HG02759 (cell line): ENCODE measurements around the gene SLC28A3.

Experiments
- ATAC-seq: cut with Tn5 transposase; IDR thresholded peaks from one replicate; pipeline ENCODE4 v1.9.1; 2021; ENCODE audit warnings: mild to moderate bottlenecking, moderate library complexity; ENCODE audit not compliant: unreplicated experiment

Gene SLC28A3

DNA sequence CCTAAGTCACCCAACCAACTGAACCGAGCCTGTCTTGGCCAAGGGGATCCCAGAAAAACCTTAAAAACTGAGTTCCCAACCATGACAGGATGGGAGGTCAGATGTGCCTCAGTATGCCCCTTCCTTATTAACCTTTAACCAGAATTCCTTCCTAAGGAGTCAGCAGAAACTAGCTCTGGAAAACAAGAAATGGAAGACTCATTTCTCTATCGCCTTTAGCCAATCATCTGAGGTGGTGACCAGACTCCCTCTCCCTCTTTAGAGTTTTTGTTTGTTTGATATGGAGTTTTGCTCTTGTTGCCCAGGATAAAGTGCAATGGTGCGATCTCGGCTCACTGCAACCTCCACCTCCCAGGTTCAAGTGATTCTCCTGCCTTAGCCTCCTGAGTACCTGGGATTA lies 37.5 kb downstream of the SLC28A3 start:
- no peak for ATAC-seq

DNA sequence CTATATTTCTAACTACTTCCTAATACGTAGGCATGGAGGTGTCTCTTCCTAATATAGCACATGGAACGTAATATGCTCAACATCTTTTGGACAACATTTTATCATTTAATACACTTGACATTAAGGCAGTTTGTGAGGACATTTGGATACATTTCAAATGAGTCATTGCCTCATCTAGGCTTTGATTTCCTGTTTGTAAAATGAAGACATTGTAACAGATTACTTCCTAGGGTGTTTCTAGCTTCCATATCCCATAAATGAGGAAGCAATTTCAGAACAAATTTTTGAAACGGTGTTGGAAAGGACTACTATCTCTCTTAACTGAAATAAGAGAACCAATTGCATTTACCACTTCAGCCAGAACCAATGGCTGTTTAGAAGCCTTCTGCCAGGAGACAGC lies 38.7 kb downstream of the SLC28A3 start:
- no peak for ATAC-seq

DNA sequence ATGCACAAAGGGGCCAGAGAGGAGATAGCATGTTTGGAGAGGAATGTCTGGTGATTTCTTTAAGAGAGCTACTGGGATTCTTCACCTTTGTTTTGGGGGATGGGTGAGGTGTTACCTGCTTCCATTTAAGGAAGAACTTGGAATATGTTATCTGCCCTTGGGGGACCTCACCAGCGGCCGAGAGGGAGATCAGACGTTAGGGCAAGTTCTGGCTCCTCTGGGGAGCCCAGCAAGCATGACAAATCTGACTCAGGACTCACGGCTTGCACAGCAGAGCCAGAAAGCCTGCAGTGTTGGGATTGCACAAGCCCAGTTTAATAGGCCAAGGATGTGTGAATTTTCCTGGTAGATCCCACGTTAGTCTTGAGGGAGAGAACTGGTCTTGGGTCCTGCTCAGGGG lies 40.3 kb downstream of the SLC28A3 start:
- ATAC-seq: no peak

DNA sequence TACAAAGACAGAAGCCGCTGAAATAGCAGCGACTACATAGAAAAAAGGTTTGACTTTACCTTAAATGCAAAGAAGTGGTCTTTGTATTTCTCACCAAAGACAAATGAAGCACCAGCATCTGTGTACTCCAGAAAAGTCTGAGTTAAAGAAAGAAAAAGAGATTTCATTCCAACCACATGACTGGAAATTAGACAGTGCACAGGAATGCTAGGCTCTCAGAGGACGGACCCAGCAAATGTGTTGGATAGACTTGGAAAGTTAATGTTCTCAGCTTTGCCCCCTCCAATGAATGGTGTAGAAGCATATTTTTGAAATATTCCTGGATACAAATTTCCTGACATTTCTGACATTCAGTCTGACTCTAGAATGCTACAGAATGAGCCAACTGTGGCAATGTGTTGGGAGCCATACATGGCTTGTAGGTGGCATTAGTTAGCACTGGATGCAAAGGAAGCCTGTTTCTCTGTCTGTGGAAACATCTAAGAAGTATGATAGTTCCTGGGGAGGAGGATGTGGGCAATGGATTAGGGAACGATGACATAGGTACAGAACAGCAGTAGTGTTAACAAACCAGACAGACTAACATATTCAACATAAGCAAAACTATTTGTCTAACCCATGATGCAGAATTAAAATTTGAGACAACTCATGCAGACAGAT lies 43.3 kb downstream of the SLC28A3 start:
- no peak for ATAC-seq

DNA sequence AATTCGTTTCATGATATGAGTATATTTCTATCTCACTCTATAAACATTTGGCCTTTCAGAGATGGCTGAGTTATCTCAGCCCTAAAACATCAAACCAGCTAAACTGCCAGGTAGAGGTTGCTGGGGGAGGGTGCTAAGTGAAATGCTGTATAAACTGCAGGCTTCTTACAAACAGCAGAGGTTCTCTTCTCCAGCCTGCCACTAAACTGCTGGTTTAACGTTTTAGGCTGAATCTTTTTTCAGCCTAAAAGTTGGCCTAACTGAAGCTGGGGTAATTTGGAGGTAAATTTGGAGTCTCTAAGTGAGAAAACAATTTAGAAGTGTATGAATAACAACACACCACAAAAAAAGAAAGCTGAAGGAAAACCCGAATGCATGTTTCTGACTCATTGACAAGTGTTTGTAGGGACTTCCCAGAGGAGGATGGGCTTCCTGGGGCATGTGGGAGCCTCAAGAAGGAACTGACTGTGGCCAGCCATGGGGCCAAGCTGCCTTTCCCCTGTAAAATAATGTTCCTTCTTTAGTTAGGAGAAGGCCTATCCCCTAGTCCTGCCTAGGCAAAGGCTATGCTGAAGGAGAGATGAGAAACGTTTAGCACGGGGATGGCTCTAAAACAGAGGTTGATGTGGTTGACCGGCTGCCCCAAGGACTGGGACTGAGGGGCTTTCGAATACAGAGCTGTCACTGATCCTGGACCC lies 44.3 kb downstream of the SLC28A3 start:
- peak; percentile 74 for ATAC-seq

DNA sequence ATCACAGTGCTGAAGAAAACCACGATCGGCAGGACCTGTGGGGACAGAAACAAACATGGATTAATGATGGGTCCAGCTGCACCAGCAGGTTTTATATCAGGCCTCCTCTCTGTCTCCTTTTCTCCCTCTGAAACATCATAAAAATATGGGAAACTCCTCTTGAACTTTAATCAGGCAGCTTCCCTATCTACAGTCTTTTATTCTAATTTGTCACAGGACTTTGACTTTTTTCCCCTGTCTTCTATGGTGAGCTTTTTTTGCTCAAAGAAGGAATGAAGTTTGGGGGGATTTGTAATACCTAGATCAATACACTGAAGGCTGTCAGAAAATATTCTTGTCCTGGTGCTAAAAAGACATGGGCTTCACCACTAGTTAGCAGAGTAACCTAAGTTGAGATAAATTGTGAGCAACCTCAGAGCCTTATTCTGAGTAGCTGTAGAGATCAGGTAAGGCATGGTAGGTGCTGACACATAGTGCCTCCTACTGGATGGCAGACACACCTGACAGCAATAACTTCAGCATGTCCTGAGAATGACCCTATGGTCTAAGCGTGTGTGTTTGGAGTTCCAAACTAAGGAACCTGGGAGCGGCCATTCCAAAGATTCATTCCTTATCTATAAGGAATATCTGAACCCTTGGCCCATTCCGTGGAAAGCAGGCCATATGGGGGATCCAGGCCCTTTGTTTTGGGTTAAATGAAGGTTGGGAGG lies 46.2 kb downstream of the SLC28A3 start:
- no peak for ATAC-seq

DNA sequence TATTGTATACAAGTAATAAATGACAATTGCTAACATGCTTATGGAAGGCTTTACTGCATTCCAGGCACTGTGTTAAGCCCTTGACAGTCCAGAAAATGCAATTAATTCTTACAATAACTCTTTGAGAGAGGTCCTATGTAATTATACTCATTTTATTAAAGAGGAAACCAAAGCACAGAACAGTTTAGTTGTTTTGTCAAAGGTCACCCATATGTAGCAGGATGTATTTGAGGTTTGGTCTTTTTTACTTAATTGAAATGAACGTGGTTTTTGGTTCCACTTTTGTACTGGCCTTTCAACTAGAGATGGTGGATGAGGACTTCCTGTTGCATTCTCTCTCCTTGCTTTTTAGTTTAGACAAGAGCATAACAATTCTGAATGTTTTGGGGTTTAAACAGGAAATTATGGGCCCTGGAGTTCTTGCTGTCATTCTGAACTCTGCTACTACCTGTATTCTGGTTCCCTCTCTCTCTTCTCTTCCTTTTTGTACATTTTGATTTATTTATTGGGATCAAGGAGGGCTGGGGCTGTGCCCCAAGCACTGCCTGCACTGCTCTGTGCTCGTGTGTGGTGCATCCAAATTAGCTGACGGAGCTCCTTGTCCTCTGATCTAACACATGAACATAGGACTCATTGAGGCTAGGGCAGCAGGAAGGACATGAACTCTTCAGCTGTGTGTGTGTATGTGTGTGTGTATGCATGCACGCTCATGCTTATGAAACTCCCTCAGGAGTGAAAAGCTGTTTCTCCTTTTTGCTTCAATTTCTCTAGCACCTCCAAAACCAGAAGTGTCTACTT lies 47.4 kb downstream of the SLC28A3 start:
- peak; percentile 44 for ATAC-seq

DNA sequence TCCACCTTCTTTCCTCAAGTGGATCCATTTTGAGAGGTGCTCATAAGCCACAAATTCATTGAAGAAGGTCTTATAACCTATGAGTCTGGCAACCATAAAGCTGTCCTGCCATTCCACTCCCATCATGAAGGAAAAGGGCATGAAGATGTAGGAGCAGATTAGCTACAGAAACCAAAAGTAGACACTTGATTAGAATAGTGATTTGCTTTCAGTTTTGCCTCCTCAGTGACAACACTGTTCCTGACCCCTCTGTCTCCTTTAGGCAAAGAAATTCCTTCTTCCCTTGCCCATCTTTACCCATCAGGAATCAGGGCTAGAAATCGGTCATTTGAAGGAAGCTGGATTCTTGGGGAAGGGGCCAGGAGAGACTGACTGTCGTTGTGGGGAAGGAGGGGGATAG lies 55.2 kb downstream of the SLC28A3 start:
- no peak for ATAC-seq

DNA sequence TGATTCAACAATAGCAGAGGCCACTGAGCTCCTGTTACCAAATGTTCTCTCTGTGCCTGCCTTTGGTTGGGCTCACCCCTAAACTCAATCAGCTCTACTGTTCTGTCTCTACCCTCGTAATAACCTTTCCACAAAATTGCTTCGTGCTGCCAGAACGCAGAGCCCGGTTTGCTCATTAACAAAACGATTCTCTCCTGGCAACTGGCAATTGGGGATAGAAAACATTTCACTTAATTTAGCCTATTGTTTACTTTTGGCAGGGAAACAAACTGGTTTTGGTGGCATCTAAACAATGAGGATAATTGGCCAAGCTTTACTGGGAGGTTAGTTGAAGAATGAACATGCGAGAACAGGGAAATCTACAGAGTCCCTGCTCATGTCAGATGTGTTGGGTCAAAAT lies 56.6 kb downstream of the SLC28A3 start:
- no peak for ATAC-seq

DNA sequence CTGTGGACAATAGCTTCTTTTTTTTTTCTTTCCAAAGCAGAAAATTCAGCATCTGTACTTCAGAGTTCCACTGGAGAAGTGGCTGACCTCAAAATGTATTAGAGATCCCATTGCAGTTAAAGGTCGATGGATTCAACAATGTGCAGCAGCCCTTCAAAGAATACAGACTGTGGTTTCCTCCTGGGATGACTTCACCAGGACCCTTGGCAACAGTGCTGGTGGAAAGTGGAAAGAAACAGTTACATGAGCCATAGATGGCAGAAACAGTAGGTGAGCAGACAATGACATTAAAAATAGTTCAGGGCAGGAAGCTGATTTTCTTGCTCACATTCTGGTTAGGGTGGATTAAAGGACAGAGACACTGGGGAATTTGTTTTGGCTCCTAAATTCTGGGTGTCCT lies 62.4 kb downstream of the SLC28A3 start:
- ATAC-seq: no peak

DNA sequence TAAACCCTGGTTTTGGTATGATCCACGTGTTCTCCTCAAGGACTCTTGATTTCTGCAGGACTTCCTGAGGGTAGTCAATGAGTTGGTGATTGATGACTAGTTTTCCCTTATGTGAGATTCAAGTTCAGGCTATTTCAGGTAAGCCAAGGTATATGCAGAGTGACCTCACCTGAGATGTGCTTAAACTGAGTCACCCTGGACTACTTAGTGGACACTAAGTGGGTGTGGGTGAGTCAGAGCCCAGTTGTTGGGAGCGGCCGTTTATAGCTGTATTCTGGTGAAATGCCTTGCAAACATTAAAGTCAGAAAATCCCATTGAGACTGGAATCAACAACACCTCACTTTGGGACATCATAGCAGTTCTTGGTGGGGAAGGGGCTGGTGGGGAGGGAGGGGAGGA lies 62.9 kb downstream of the SLC28A3 start:
- ATAC-seq: no peak

DNA sequence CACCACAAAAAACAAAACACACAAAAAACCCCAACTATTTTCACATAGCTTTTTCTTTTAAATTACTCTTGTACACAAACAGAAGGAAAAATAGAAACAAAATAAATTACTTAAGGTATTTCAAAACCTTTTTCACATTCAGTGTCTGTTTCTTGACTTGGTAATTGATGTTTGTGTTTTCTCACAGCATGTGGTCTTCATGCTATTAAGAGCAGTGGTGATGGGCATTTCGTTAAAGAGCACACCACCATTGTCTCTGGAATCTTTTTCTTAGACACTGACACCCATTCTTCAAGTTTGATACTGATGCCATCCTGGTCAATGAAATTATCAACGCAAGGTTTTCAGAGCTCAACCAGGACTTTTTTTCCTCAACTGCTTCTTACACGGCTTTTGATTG lies 63.8 kb downstream of the SLC28A3 start:
- ATAC-seq: no peak

DNA sequence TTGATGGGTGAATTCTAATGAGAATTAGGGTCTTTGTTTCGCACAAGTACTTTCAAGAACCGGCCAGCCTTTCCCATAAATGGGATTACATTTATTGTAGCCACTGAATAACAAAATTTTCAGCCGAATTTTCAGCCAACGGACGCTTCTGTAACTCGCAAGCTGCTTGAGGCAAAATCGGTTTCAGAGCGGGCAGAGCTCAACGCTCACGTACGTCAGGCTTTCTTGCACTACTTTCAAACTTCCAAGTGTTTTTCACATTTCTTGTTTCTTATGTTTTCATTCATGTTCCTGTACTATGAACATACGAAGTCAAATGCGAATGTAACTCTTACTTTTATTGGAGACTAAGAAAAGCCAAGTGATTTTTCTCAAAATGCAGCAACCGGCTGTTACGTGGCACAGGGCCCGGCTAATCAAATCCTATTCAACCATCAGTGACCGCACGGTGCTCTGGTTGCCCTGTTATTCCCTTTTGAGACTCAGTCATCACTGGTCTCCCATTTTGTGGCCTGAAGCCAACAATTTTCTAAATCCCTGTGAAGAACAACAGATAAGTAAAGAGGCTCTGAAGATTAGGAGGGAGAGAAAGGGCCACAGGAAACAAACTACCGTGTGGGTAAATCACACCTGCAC lies 68.5 kb downstream of the SLC28A3 start:
- no peak for ATAC-seq

DNA sequence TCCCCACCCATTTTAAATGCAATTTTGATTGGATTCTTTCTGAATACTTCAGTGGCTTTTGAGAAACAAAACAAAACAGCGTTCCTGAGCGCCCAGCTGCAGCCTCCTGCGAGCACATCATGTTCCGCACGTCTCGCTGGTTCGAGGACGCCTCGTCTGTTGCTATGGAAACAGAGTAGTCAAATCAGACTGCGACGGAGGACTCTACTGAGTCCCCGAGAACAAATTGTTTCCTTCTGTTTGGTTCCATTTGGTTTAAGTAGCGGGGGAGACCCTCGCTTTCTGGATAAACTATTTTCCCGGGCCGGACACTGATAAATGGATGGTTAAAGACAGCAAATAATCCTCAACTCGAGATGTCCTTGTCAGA lies 69.0 kb downstream of the SLC28A3 start:
- ATAC-seq: peak; percentile 99

DNA sequence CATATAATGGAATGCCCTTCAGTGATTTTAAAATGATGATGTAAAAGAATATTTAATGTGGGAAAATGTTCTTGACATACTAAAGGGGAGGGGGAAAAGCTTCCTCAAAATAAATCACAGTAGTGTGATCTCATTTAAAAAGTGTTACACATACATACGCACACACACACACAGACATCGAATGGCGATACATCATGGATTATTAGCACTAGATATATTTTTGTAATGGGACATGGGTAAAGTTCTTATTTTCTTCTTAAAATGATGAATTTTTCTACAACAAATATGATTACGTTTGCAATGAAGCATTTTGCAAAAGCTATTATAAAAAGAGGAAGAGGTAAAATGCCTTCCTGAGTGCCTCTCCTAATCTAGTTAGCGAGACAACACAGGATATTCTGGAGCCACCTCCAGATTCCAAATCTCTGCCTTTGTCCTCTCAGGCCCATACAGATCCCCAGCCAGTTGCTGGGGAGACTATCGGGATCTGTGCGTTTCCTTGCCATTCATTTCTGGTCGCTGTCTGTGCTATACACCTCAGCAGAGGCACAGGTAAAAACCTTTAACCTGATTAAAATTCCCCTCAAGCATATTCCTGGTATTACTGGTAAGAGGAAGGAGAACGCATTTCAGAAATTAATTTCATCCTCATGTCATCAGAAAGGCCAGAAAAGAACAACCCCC lies 69.6 kb downstream of the SLC28A3 start:
- ATAC-seq: peak; percentile 30

DNA sequence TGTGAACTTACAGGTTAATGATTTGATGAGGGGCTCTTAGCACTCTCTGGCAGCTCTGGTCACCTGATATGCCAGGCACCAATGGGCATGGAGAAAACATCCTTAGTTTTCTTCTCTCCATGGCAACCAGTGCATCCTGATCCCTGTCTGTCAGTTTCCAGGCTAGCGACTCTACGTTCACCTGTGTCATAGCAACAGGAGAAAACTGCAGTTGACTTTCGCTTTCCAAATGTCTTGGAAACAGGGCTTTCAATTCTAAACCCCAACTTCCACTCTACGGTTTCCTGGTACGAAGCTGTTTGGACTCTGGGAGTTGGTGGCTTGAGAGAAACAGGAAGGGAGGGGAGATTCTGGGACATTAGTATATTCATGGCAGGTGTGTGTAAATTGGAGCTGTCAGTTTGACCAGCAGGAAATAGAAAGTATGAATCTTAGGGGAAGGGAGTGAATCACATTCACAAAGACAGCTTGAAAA lies 74.4 kb downstream of the SLC28A3 start:
- ATAC-seq: no peak

DNA sequence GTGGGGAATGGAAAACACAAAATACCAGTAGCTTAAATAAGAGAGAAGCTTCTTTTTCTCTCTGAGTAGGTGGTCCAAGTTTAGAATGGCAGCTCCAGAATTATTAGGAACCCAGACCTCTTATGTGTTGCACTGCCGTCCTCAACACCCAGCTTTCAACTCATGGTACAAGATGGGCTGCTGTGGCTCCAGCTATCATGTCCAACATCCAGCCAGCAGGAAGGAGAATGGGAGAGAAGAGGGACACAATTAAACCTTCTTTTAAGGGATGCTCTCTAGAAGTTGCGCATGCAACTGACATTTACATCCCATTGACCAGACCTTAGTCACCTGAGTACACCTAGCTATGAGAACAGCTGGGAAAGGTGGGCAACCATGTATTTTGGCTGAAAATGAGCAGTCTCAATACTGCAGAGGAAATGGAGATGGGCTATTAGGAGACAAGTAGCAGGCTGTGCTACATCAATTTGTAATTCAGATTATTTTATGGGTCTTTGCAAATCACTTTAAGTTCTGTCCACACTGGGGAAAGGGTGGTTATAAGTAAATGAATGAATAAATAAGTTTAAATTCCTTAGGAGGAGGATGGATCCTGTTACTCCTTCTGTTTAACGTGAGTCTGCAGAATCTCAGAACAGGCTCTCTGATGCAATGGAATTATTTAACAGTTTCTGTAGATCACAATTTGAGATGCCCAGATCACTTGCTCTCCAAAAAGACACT lies 76.1 kb downstream of the SLC28A3 start:
- no peak for ATAC-seq

DNA sequence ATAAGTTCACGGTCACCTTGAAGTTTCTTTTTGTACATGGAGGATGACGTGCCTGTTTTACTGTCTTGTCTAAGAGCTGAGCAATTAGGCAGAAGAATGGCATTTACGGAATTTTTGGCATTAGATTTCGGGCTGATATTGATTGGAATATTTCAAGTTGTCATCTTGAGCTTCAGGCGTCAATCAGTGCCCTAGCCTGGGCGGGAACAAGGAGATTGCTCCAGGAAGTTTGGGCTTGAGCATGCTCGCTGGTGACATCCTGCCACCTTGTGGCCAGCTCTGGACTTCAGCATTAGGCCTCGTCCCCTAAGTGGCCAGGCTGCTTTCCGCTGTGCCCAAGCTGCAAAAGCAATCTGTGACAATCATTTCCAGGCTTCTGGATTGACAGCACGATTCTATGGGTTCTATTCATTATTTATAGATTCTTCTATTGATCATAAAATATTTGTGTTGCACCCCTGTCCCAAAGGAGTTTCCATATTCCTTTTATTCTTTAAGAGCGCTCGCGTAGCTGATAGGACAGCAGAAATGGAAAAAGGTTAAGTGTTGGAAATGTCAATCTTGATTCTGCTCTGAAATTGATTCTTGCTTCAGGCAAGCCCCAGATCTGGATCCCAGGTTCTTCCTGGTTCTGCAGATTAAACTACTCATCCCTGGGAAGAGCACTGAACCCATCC lies 79.3 kb downstream of the SLC28A3 start:
- ATAC-seq: peak; percentile 77

DNA sequence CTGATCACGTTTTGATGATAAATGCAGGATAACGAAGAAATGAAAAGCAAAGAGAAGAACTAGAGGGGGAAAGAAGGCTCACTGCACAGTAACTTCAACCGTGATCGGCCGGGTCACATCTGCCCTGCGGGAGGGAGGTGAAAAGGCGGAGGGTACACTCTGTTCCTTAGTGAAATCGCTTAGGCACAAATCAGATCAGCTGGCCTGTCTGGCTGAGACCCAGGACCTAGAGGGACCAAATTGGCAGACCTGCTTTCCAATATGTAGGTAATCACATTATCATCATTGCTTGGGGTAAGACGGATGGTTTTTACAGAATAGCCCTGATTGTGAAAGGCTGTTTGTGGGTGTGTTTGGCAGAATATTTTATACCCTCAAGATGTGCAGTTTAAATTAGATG lies 82.2 kb downstream of the SLC28A3 start:
- ATAC-seq: no peak
